HCT116 (cell line): ENCODE results near the gene MUTYH. TPM values are rescaled to one million over a fixed set of nuclear protein-coding genes. Genes with fewer than 3 reads are reported as not detected.
"Not testable (repeated sequence)": the region's sequence is repeated elsewhere in the genome, so short reads cannot be mapped to it uniquely, and the experiment has no call there.

ENCODE experiments used
- ATAC-seq: fragments of 200-7000 bp; cut with Tn5 transposase; 2 replicates; pipeline ENCODE4 v1.9.1; 2020; ENCODE audit warnings: mild to moderate bottlenecking, moderate library complexity
- BruUV-seq: library from RNA; stranded (reverse); fragments of 400-500 nt; replicated peaks from 2 replicates; lab custom pipeline; 2021; lab: Mats Ljungman, UMichigan
- CTCF ChIA-PET: fragments of 300-600 bp; sonication (Branson Sonifier 250); formaldehyde crosslinking; loops from one replicate; lab custom pipeline; 2021; ENCODE audit warnings: antibody characterized with exemption; lab: Charles Lee
- POLR2A ChIA-PET: fragments of 300-600, 350-600 bp; sonication (Branson Sonifier 250); formaldehyde crosslinking; loops from one replicate; lab custom pipeline; 2021; ENCODE audit warnings: antibody characterized with exemption; lab: Charles Lee
- RAD21 ChIA-PET, 2 experiments: fragments of 300-600 bp; sonication (Branson Sonifier 250); formaldehyde crosslinking; loops; one replicate each; lab custom pipeline; 2023; ENCODE audit warnings: low total read pairs in 2 of 2; ENCODE audit not compliant: uncharacterized antibody in 2 of 2, unreplicated experiment in 2 of 2, low non-redundant PET in 1 of 2; lab: Charles Lee
- DNase-seq: peaks from one replicate; pipeline ENCODE4 v3.0.0-alpha.2; 2010; ENCODE audit warnings: low read depth, low spot score
- H2AFZ ChIP-seq: fragments of 200-600 bp; shearing (Covaris generic), sonication (generic); 2 replicates; pipeline ENCODE4 v1.6.1; 2017; ENCODE audit warnings: low read depth, mixed run types, mixed read lengths, antibody characterized with exemption, low read length; ENCODE audit not compliant: poor library complexity, severe bottlenecking
- H3K27ac ChIP-seq: 2 replicates; pipeline ENCODE4 v1.5.1; 2012; ENCODE audit warnings: low read depth, low read length
- H3K27me3 ChIP-seq: fragments of 200-600 bp; sonication (generic); 2 replicates; pipeline ENCODE4 v1.6.1; 2016; ENCODE audit warnings: mixed run types, low read length, mixed read lengths; ENCODE audit not compliant: insufficient read depth
- H3K36me3 ChIP-seq, 2 experiments: fragments of 200-500 bp in 1 of 2; fragments of 200-600 bp in 1 of 2; sonication (Bioruptor generic) in 1 of 2; sonication (generic) in 1 of 2; 2 replicates each; pipeline versions ENCODE4 v1.5.1 to v1.6.1; 2014 to 2016; ENCODE audit warnings: low read length in 2 of 2, inconsistent platforms in 1 of 2, mixed read lengths in 1 of 2, mixed run types in 1 of 2; ENCODE audit not compliant: insufficient read depth in 2 of 2, control insufficient read depth in 1 of 2
- H3K4me1 ChIP-seq, 2 experiments: fragments of 200-600 bp in 1 of 2; sonication (generic) in 1 of 2; 2 replicates each; pipeline versions ENCODE4 v1.5.1 to v1.6.1; 2012 to 2017; ENCODE audit warnings: low read length in 2 of 2, inconsistent platforms in 1 of 2, mild to moderate bottlenecking in 1 of 2, mixed read lengths in 1 of 2, mixed run types in 1 of 2, moderate library complexity in 1 of 2; ENCODE audit not compliant: insufficient read depth in 2 of 2, control insufficient read depth in 1 of 2
- H3K4me2 ChIP-seq: fragments of 200-600 bp; sonication (generic); 2 replicates; pipeline ENCODE4 v1.6.1; 2017; ENCODE audit warnings: mixed run types, low read length, mixed read lengths
- H3K4me3 ChIP-seq, 2 experiments: fragments of 200-600 bp in 1 of 2; sonication (generic) in 1 of 2; replicated peaks in 1 of 2; 2 replicates each; pipeline ENCODE4 v1.5.1; 2011 to 2016; ENCODE audit warnings: low read length in 2 of 2, control low read depth in 1 of 2, low read depth in 1 of 2, mild to moderate bottlenecking in 1 of 2, mixed read lengths in 1 of 2, mixed run types in 1 of 2
- H3K79me2 ChIP-seq: fragments of 200-600 bp; sonication (generic); 2 replicates; pipeline ENCODE4 v1.6.1; 2017; ENCODE audit warnings: mild to moderate bottlenecking, mixed run types, low read length, moderate library complexity, mixed read lengths; ENCODE audit not compliant: insufficient read depth
- H3K9ac ChIP-seq: fragments of 200-600 bp; sonication (generic); 2 replicates; pipeline ENCODE4 v1.6.1; 2016; ENCODE audit warnings: low read length, mixed read lengths
- H3K9me2 ChIP-seq: fragments of 200-600 bp; sonication (generic), shearing (Covaris generic); 2 replicates; pipeline ENCODE4 v1.6.1; 2017; ENCODE audit warnings: mixed run types, mild to moderate bottlenecking, moderate library complexity; ENCODE audit not compliant: insufficient read depth
- H3K9me3 ChIP-seq, 2 experiments: fragments of 200-500 bp in 1 of 2; fragments of 200-600 bp in 1 of 2; sonication (Bioruptor generic) in 1 of 2; sonication (generic) in 1 of 2; 2 replicates each; pipeline ENCODE4 v1.6.1; 2014 to 2017; ENCODE audit warnings: low read length in 2 of 2, mixed read lengths in 2 of 2, inconsistent platforms in 1 of 2, low read depth in 1 of 2, mild to moderate bottlenecking in 1 of 2, mixed run types in 1 of 2, moderate library complexity in 1 of 2; ENCODE audit not compliant: control insufficient read depth in 1 of 2, insufficient read depth in 1 of 2
- H4K20me1 ChIP-seq: fragments of 200-600 bp; sonication (generic), shearing (Covaris generic); 2 replicates; pipeline ENCODE4 v1.6.1; 2017; ENCODE audit warnings: mixed run types, mild to moderate bottlenecking, moderate library complexity; ENCODE audit not compliant: insufficient read depth
- ATF3 ChIP-seq: IDR thresholded peaks from 2 replicates; pipeline ENCODE4 v1.6.1; 2012
- CBX3 ChIP-seq: IDR thresholded peaks from 2 replicates; pipeline ENCODE4 v1.6.1; 2012; ENCODE audit warnings: low read depth
- CEBPB ChIP-seq: IDR thresholded peaks from 2 replicates; pipeline ENCODE4 v1.6.1; 2012; ENCODE audit warnings: low read depth
- CTCF ChIP-seq, 3 experiments: fragments of 200-600 bp in 1 of 3; sonication (generic) in 1 of 3; IDR thresholded peaks in 2 of 3; conservative IDR thresholded peaks in 1 of 3; 2 replicates each; pipeline ENCODE4 v1.5.1; 2012 to 2017; ENCODE audit warnings: low read depth in 2 of 3, low read length in 2 of 3, antibody characterized with exemption in 1 of 3, borderline replicate concordance in 1 of 3, control low read depth in 1 of 3, mild to moderate bottlenecking in 1 of 3, mixed read lengths in 1 of 3, mixed run types in 1 of 3, moderate library complexity in 1 of 3; ENCODE audit not compliant: insufficient read depth in 1 of 3
- EGR1 ChIP-seq: IDR thresholded peaks from 2 replicates; pipeline ENCODE4 v1.6.1; 2012; ENCODE audit warnings: low read depth
- ELF1 ChIP-seq: IDR thresholded peaks from 2 replicates; pipeline ENCODE4 v1.6.1; 2012; ENCODE audit warnings: low read depth, borderline replicate concordance
- EZH2 ChIP-seq: fragments of 200-600 bp; sonication (generic); IDR thresholded peaks from 2 replicates; pipeline ENCODE4 v1.6.1; 2017; ENCODE audit warnings: antibody characterized with exemption, mixed run types
- FOSL1 ChIP-seq: IDR thresholded peaks from 2 replicates; pipeline ENCODE4 v1.6.1; 2012; ENCODE audit warnings: low read depth
- JUND ChIP-seq: IDR thresholded peaks from 2 replicates; pipeline ENCODE4 v1.6.1; 2012
- POLR2AphosphoS5 ChIP-seq: IDR thresholded peaks from 2 replicates; pipeline ENCODE4 v1.6.1; 2011; ENCODE audit warnings: mild to moderate bottlenecking, low read depth, low read length, moderate library complexity
- SIN3A ChIP-seq: IDR thresholded peaks from 2 replicates; pipeline ENCODE4 v1.6.1; 2012; ENCODE audit warnings: low read depth
- SP1 ChIP-seq: IDR thresholded peaks from 2 replicates; pipeline ENCODE4 v1.6.1; 2012; ENCODE audit warnings: low read depth
- TCF7L2 ChIP-seq: IDR thresholded peaks from 2 replicates; pipeline ENCODE4 v1.7.0; 2011; ENCODE audit warnings: borderline replicate concordance, inconsistent platforms; ENCODE audit not compliant: insufficient read depth, insufficient read length; ENCODE audit errors: extremely low read depth
- YY1 ChIP-seq: IDR thresholded peaks from 2 replicates; pipeline ENCODE4 v1.6.1; 2011; ENCODE audit warnings: low read length, low read depth, moderate library complexity, mild to moderate bottlenecking; ENCODE audit not compliant: insufficient replicate concordance; ENCODE audit errors: extremely low read depth
- ZFX ChIP-seq: fragments of 450-650 bp; IDR thresholded peaks from 2 replicates; pipeline ENCODE4 v1.6.1; 2017
- intact Hi-C: fragments of 100-400 bp; cut with micrococcal nuclease; formaldehyde crosslinking; loops from 2 replicates; pipeline ENCODE4 v1.10.0; 2022
- total RNA-seq: library from RNA; stranded (reverse); gene quantifications from one replicate; pipeline ENCODE4 v1.2.1, GENCODE V29; 2021; ENCODE audit not compliant: unreplicated experiment
- TF ChIP-seq, protein P1 (sequence below): IDR thresholded peaks from 2 replicates; pipeline ENCODE4 v1.6.1; 2012; ENCODE audit warnings: low read depth
- TF ChIP-seq, protein P2 (sequence below): IDR thresholded peaks from 2 replicates; pipeline ENCODE4 v1.6.1; 2012

The MUTYH gene
- total RNA-seq, 1 experiment from 2014 or later = 44.8 TPM

- ChIA-PET POLR2A (interaction anchor here (1.1 kb wide), 1 partner anchor 280 kb away, joined by 4 read pairs; the partner anchor contains the start of gene UROD), RAD21 (no interaction called here), CTCF (interaction anchor here (2.4 kb wide), 1 partner anchor 277 kb away, joined by 7 read pairs; no protein-coding TSS in a partner anchor)
- H3K36me3 ChIP-seq = no peaks in the 10 kb centered on the region
- no peak overlapping the region for H3K4me2 ChIP-seq
- BruUV-seq = no TSS peak
- H3K9me3 ChIP-seq = no peaks in the 10 kb centered on the region
- no peak for DNase-seq
- H3K27ac ChIP-seq = no peak overlapping the region
- H3K4me3 ChIP-seq = no peak overlapping the region
- no peak for ATAC-seq
- no peaks in the 10 kb centered on the region for H3K79me2 ChIP-seq
- H3K9ac ChIP-seq = no peak overlapping the region
- H3K27me3 ChIP-seq = no peaks in the 10 kb centered on the region
- no peak for TF ChIP-seq FOSL1
- TF ChIP-seq, protein P1, sequence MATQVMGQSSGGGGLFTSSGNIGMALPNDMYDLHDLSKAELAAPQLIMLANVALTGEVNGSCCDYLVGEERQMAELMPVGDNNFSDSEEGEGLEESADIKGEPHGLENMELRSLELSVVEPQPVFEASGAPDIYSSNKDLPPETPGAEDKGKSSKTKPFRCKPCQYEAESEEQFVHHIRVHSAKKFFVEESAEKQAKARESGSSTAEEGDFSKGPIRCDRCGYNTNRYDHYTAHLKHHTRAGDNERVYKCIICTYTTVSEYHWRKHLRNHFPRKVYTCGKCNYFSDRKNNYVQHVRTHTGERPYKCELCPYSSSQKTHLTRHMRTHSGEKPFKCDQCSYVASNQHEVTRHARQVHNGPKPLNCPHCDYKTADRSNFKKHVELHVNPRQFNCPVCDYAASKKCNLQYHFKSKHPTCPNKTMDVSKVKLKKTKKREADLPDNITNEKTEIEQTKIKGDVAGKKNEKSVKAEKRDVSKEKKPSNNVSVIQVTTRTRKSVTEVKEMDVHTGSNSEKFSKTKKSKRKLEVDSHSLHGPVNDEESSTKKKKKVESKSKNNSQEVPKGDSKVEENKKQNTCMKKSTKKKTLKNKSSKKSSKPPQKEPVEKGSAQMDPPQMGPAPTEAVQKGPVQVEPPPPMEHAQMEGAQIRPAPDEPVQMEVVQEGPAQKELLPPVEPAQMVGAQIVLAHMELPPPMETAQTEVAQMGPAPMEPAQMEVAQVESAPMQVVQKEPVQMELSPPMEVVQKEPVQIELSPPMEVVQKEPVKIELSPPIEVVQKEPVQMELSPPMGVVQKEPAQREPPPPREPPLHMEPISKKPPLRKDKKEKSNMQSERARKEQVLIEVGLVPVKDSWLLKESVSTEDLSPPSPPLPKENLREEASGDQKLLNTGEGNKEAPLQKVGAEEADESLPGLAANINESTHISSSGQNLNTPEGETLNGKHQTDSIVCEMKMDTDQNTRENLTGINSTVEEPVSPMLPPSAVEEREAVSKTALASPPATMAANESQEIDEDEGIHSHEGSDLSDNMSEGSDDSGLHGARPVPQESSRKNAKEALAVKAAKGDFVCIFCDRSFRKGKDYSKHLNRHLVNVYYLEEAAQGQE = no peak
- TF ChIP-seq ATF3 = no peak
- TF ChIP-seq, protein P2, sequence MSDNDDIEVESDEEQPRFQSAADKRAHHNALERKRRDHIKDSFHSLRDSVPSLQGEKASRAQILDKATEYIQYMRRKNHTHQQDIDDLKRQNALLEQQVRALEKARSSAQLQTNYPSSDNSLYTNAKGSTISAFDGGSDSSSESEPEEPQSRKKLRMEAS = no peak
- TF ChIP-seq EGR1 = no peak
- TF ChIP-seq JUND = no peak
- TF ChIP-seq CBX3 = no peak
- no peak for TF ChIP-seq POLR2AphosphoS5
- no peak for TF ChIP-seq CEBPB
- no peak for TF ChIP-seq ZFX
- TF ChIP-seq YY1 = no peak
- TF ChIP-seq CTCF (IDR thresholded peaks at IDR 0.05 in 2 of 3, conservative IDR thresholded peaks at IDR 0.05 in 1 of 3; ENCODE audit: borderline replicate concordance in 1 of 3, insufficient read depth in 1 of 3, low read depth in 2 of 3, low read length in 2 of 3) = no peak
- no peak for TF ChIP-seq SIN3A
- no peak for TF ChIP-seq ELF1
- TF ChIP-seq TCF7L2 = no peak
- TF ChIP-seq SP1 = no peak
- no peak for TF ChIP-seq EZH2
- intact Hi-C loops = no loop called here
- no peak overlapping the region for H2AFZ ChIP-seq
- no peaks in the 10 kb centered on the region for H4K20me1 ChIP-seq
- H3K9me2 ChIP-seq = no peaks in the 10 kb centered on the region
- H3K4me1 ChIP-seq = no peaks in the 10 kb centered on the region
These were observed 48.5 kb downstream of the MUTYH start for GRCh38 chr1:45291716-45292115.

GRCh38 chr1:45291002-45291401 is 49.2 kb downstream of the MUTYH start:
- H3K9me2 ChIP-seq, H3K4me3 ChIP-seq, H4K20me1 ChIP-seq, ATAC-seq, H3K79me2 ChIP-seq, H3K4me2 ChIP-seq, H3K27me3 ChIP-seq, H3K36me3 ChIP-seq, CTCF ChIA-PET, H3K9me3 ChIP-seq, DNase-seq, RAD21 ChIA-PET, H3K27ac ChIP-seq, intact Hi-C loops, H3K9ac ChIP-seq, BruUV-seq, H2AFZ ChIP-seq, POLR2A ChIA-PET, H3K4me1 ChIP-seq: not testable (repeated sequence)
